Right forelimb (tissue), 1 donor: Measurements from ENCODE around the gene E2F3.

Source experiments
- DNase-seq: peaks from one replicate; pipeline ENCODE4 v3.0.0-alpha.2; 2018

Gene E2F3

GRCh38 chr6:20538131-20538662, 136.5 kb downstream of the E2F3 start:
- DNase-seq: no peak

- DNase-seq: no peak
These were observed 137.2 kb downstream of the E2F3 start for GRCh38 chr6:20538907-20539306.

GRCh38 chr6:20539387-20539786, 137.7 kb downstream of the E2F3 start:
- DNase-seq: no peak

GRCh38 chr6:20540683-20541082, 139.0 kb downstream of the E2F3 start:
- no peak for DNase-seq

- DNase-seq: no peak
These were observed 139.7 kb downstream of the E2F3 start for GRCh38 chr6:20541382-20541781.

GRCh38 chr6:20542927-20543602, 141.4 kb downstream of the E2F3 start:
- DNase-seq: no peak
